Measurements from ENCODE around the gene LSM2. TPM values are rescaled to one million over a fixed set of nuclear protein-coding genes. Genes with fewer than 3 reads are reported as not detected.

LSM2 gene
- total and polyA plus RNA-seq, 9 of the 15 experiments (the other 6 are each of a cell fraction or from before 2014, with no cell fraction given): 154 to 407 (median 223) TPM

- H3K4me3 ChIP-seq: no peak overlapping the region
- ChIA-PET POLR2A (interaction anchor here (0.6 to 5.5 kb wide), 8 partner anchors 9 to 55 kb away, joined by 3 to 47 read pairs (median 4); partner anchors contain the start of genes HSPA1B and VARS1), CTCF (ENCODE audit: low intra/inter-chr PET ratio) (no interaction called here)
- peak overlapping the region in 1 of 2 experiments; percentile 45; a peak in 1 of 4 replicates for H3K9ac ChIP-seq (ENCODE audit: insufficient read depth in 1 of 2, low read depth in 2 of 2, low read length in 2 of 2)
- H3K9me3 ChIP-seq (replicated peaks; ENCODE audit: control insufficient read depth, insufficient read depth, low read depth, low read length): no peaks in the 10 kb centered on the region
- 95% methylated on average over 23 of the region's 23 CpGs for WGBS (ENCODE audit: insufficient coverage, low coverage, missing lambda C conversion rate)
- DNase-seq (ENCODE audit: extremely low read depth in 1 of 4, low spot score in 3 of 4): no peak
- H3K9me1 ChIP-seq (ENCODE audit: control insufficient read depth, insufficient read depth, low read length): no peaks in the 10 kb centered on the region
- no peak overlapping the region for H3K27ac ChIP-seq (ENCODE audit: extremely low read depth, low read depth, low read length)
- in situ Hi-C loops (cut with MboI): no loop called here
- no peaks in the 10 kb centered on the region for H3K79me2 ChIP-seq (ENCODE audit: control insufficient read depth, insufficient read depth, low read length)
- H4K20me1 ChIP-seq (replicated peaks; ENCODE audit: control insufficient read depth, insufficient read depth, low read length): no peaks in the 10 kb centered on the region
- intact Hi-C loops (cut with micrococcal nuclease): no loop called here
- peaks cover 20 to 58% of the 10 kb centered on the region in 2 experiments for H3K4me1 ChIP-seq (replicated peaks in 1 of 2; ENCODE audit: control insufficient read depth in 2 of 2, insufficient read depth in 2 of 2, low read length in 2 of 2)
- no peak for ATAC-seq
- peaks cover 91% of the 10 kb centered on the region; the same call in 2 of the 3 replicates for H3K36me3 ChIP-seq (ENCODE audit: control insufficient read depth, insufficient read depth, low read length)
- BruUV-seq (replicated peaks): no TSS peak
- FAIRE-seq: no peak
- H2AFZ ChIP-seq (ENCODE audit: low read depth, low read length): no peak overlapping the region
- H3K27me3 ChIP-seq (ENCODE audit: control insufficient read depth in 2 of 2, insufficient read depth in 2 of 2, low read length in 2 of 2): no peaks in the 10 kb centered on the region
- no peak overlapping the region for H3K4me2 ChIP-seq (ENCODE audit: insufficient read depth, low read length)
- TF ChIP-seq KDM1A (IDR thresholded peaks at IDR 0.05) (peak in 1 of 2 experiments; percentile 34; a peak in 1 of 4 replicates), ZNF134 (CRISPR knock-in tag; conservative IDR thresholded peaks at IDR 0.05) (no peak), RBM22 (IDR thresholded peaks at IDR 0.05; ENCODE audit: low read depth, low read length, poor library complexity, severe bottlenecking) (peak; percentile 15), ZNF212 (CRISPR knock-in tag; IDR thresholded peaks at IDR 0.05) (no peak), ZNF282 (CRISPR knock-in tag; IDR thresholded peaks at IDR 0.05) (0 out of 2 replicates have a peak, but pooled peaks have one; percentile 14), RBFOX2 (IDR thresholded peaks at IDR 0.05; ENCODE audit: low read depth, low read length) (peak; percentile 36), PTBP1 (IDR thresholded peaks at IDR 0.05; ENCODE audit: low read depth, low read length) (0 out of 2 replicates have a peak, but pooled peaks have one; percentile 26), POLR2A (conservative IDR thresholded peaks at IDR 0.05) (peak; percentile 39; the same call in 1 of the 2 replicates), ZNF146 (CRISPR knock-in tag; IDR thresholded peaks at IDR 0.05; ENCODE audit: unreplicated experiment) (no peak), SIN3A (IDR thresholded peaks at IDR 0.05; ENCODE audit: borderline replicate concordance in 2 of 2, control insufficient read depth in 1 of 2, low read depth in 2 of 2, low read length in 2 of 2) (0 out of 4 replicates have a peak, but pooled peaks of 1 of the 2 experiments have one; percentile 16), NR2C2 (CRISPR knock-in tag; IDR thresholded peaks at IDR 0.05) (peak; percentile 88), NR2C2 (tag; IDR thresholded peaks at IDR 0.05) (peak; percentile 89), NR2C1 (IDR thresholded peaks at IDR 0.05) (peak; percentile 93), NR2C1 (tag; IDR thresholded peaks at IDR 0.05) (peak; percentile 94), NCOR1 (IDR thresholded peaks at IDR 0.05) (no peak), PML (IDR thresholded peaks at IDR 0.05; ENCODE audit: low read length) (0 out of 2 replicates have a peak, but pooled peaks have one; percentile 15), POLR2G (IDR thresholded peaks at IDR 0.05; ENCODE audit: low read depth, low read length) (peak; percentile 69)
Measured at GRCh38 chr6:31781244-31782125, 25.3 kb downstream of the LSM2 start.
